ENCODE results near the gene SUV39H1.
"Not testable (repeated sequence)": the region's sequence is repeated elsewhere in the genome, so short reads cannot be mapped to it uniquely, and the experiment has no call there.

SUV39H1 gene

GRCh38 chrX:48666649-48667048 is 29.9 kb upstream of the SUV39H1 start:
- no peaks in the 10 kb centered on the region for H3F3A ChIP-seq (ENCODE audit: insufficient read depth, low read length)
- H3K27ac ChIP-seq (ENCODE audit: low read length) = no peak overlapping the region
- H3K4me1 ChIP-seq (ENCODE audit: low read length) = no peaks in the 10 kb centered on the region
- no peak overlapping the region for H3K4me2 ChIP-seq (ENCODE audit: low read depth, low read length)
- no peaks in the 10 kb centered on the region for H3K79me2 ChIP-seq (ENCODE audit: low read length)
- no peaks in the 10 kb centered on the region for H3K36me3 ChIP-seq (replicated peaks; ENCODE audit: insufficient read depth, low read length)
- no peak overlapping the region for H3K9ac ChIP-seq (ENCODE audit: low read length)
- DNase-seq = no peak
- H3K9me3 ChIP-seq (replicated peaks; ENCODE audit: insufficient read depth, low read length) = no peaks in the 10 kb centered on the region
- no peaks in the 10 kb centered on the region for H3K9me2 ChIP-seq (replicated peaks; ENCODE audit: insufficient read depth, low read length)
- no peaks in the 10 kb centered on the region for H3K27me3 ChIP-seq (replicated peaks; ENCODE audit: insufficient read depth, low read length)
- H3K4me3 ChIP-seq (ENCODE audit: low read length) = no peak overlapping the region
- H2AFZ ChIP-seq (ENCODE audit: low read length) = no peak overlapping the region
- TF ChIP-seq CTCF (IDR thresholded peaks at IDR 0.05; ENCODE audit: low read length) (no peak), EZH2 (optimal IDR thresholded peaks at IDR 0.05; ENCODE audit: low read depth, low read length) (no peak), EZH2phosphoT487 (IDR thresholded peaks at IDR 0.05; ENCODE audit: low read length) (no peak)
- H4K20me1 ChIP-seq (ENCODE audit: insufficient read depth, low read length) = no peaks in the 10 kb centered on the region

- Histone ChIP-seq H3K27me3 (replicated peaks; ENCODE audit: insufficient read depth, low read length) (no peaks in the 10 kb centered on the region), H2AFZ (ENCODE audit: low read length) (no peak overlapping the region)
- DNase-seq = no peak
Measured at GRCh38 chrX:48667509-48667908, 29.0 kb upstream of the SUV39H1 start.

GRCh38 chrX:48668187-48668586 is 28.3 kb upstream of the SUV39H1 start:
- H3K4me2 ChIP-seq (ENCODE audit: low read depth, low read length); H3K4me1 ChIP-seq (ENCODE audit: low read length); H4K20me1 ChIP-seq (ENCODE audit: insufficient read depth, low read length); H3K4me3 ChIP-seq (ENCODE audit: low read length); H3K27me3 ChIP-seq (replicated peaks; ENCODE audit: insufficient read depth, low read length); H3K27ac ChIP-seq (ENCODE audit: low read length); H3F3A ChIP-seq (ENCODE audit: insufficient read depth, low read length); H3K9ac ChIP-seq (ENCODE audit: low read length); H3K9me2 ChIP-seq (replicated peaks; ENCODE audit: insufficient read depth, low read length); H3K79me2 ChIP-seq (ENCODE audit: low read length); H3K9me3 ChIP-seq (replicated peaks; ENCODE audit: insufficient read depth, low read length); DNase-seq; H3K36me3 ChIP-seq (replicated peaks; ENCODE audit: insufficient read depth, low read length); H2AFZ ChIP-seq (ENCODE audit: low read length): not testable (repeated sequence)

More at GRCh38 chrX:48667509-48667908, 29.0 kb upstream of the SUV39H1 start:
- H3K9me2 ChIP-seq (replicated peaks; ENCODE audit: insufficient read depth, low read length) = no peaks in the 10 kb centered on the region
- no peak overlapping the region for H3K9ac ChIP-seq (ENCODE audit: low read length)
- H3K9me3 ChIP-seq (replicated peaks; ENCODE audit: insufficient read depth, low read length) = no peaks in the 10 kb centered on the region
- no peaks in the 10 kb centered on the region for H3K4me1 ChIP-seq (ENCODE audit: low read length)
- no peak overlapping the region for H3K27ac ChIP-seq (ENCODE audit: low read length)
- no peaks in the 10 kb centered on the region for H3F3A ChIP-seq (ENCODE audit: insufficient read depth, low read length)
- H3K4me2 ChIP-seq (ENCODE audit: low read depth, low read length) = no peak overlapping the region
- TF ChIP-seq EZH2 (optimal IDR thresholded peaks at IDR 0.05; ENCODE audit: low read depth, low read length) = no peak
- TF ChIP-seq CTCF (IDR thresholded peaks at IDR 0.05; ENCODE audit: low read length) = no peak
- no peak for TF ChIP-seq EZH2phosphoT487 (IDR thresholded peaks at IDR 0.05; ENCODE audit: low read length)
- H3K79me2 ChIP-seq (ENCODE audit: low read length) = no peaks in the 10 kb centered on the region
- H4K20me1 ChIP-seq (ENCODE audit: insufficient read depth, low read length) = no peaks in the 10 kb centered on the region
- no peaks in the 10 kb centered on the region for H3K36me3 ChIP-seq (replicated peaks; ENCODE audit: insufficient read depth, low read length)
- H3K4me3 ChIP-seq (ENCODE audit: low read length) = no peak overlapping the region

GRCh38 chrX:48676106-48676892 is 20.2 kb upstream of the SUV39H1 start:
- Histone ChIP-seq H2AFZ (ENCODE audit: low read length) (peak overlapping the region; percentile 64), H3K36me3 (replicated peaks; ENCODE audit: insufficient read depth, low read length) (no peaks in the 10 kb centered on the region), H3K9me3 (replicated peaks; ENCODE audit: insufficient read depth, low read length) (no peaks in the 10 kb centered on the region), H3F3A (ENCODE audit: insufficient read depth, low read length) (no peaks in the 10 kb centered on the region), H3K27ac (ENCODE audit: low read length) (peak overlapping the region; percentile 66), H3K27me3 (replicated peaks; ENCODE audit: insufficient read depth, low read length) (no peaks in the 10 kb centered on the region), H3K9me2 (replicated peaks; ENCODE audit: insufficient read depth, low read length) (no peaks in the 10 kb centered on the region), H3K4me3 (ENCODE audit: low read length) (peak overlapping the region; percentile 83), H3K79me2 (ENCODE audit: low read length) (no peaks in the 10 kb centered on the region; the same call in 1 of the 2 replicates), H3K4me1 (ENCODE audit: low read length) (no peaks in the 10 kb centered on the region), H4K20me1 (ENCODE audit: insufficient read depth, low read length) (no peaks in the 10 kb centered on the region), H3K9ac (ENCODE audit: low read length) (peak overlapping the region; percentile 77), H3K4me2 (ENCODE audit: low read depth, low read length) (peak overlapping the region; percentile 74)
- DNase-seq = peak; percentile 88
- TF ChIP-seq CTCF (IDR thresholded peaks at IDR 0.05; ENCODE audit: low read length) (no peak), EZH2 (optimal IDR thresholded peaks at IDR 0.05; ENCODE audit: low read depth, low read length) (no peak), EZH2phosphoT487 (IDR thresholded peaks at IDR 0.05; ENCODE audit: low read length) (no peak)
